Memory B cell (primary cell): ENCODE data around the gene ADGRV1.
"Not testable (repeated sequence)": the region's sequence is repeated elsewhere in the genome, so short reads cannot be mapped to it uniquely, and the experiment has no call there.

Experiments used
- ATAC-seq: fragments of 150-1000 bp; cut with Tn5 transposase; 2 replicates; pipeline ENCODE4 v1.10.0; 2021; ENCODE audit warnings: low read depth, mild to moderate bottlenecking, moderate library complexity
- DNase-seq, 2 donors: peaks; one replicate each; pipeline ENCODE4 v3.0.0; 2022; ENCODE audit warnings: low spot score in 2 of 2
- H3K27ac Mint-ChIP-seq: one replicate; pipeline ENCODE4 v1.8.0; 2022; ENCODE audit warnings: mild to moderate bottlenecking, moderate library complexity, mixed read lengths
- H3K27me3 Mint-ChIP-seq: one replicate; pipeline ENCODE4 v1.8.0; 2022; ENCODE audit warnings: mixed read lengths
- H3K36me3 Mint-ChIP-seq: one replicate; pipeline ENCODE4 v1.8.0; 2022; ENCODE audit warnings: mild to moderate bottlenecking, mixed read lengths
- H3K4me1 Mint-ChIP-seq: one replicate; pipeline ENCODE4 v1.8.0; 2022; ENCODE audit warnings: mixed read lengths
- H3K4me3 Mint-ChIP-seq: one replicate; pipeline ENCODE4 v1.8.0; 2022; ENCODE audit warnings: mild to moderate bottlenecking, moderate library complexity, mixed read lengths
- H3K9me3 Mint-ChIP-seq: one replicate; pipeline ENCODE4 v1.8.0; 2022; ENCODE audit warnings: mixed read lengths

Gene ADGRV1

GRCh38 chr5:90912476-90912875 lies 353.9 kb downstream of the ADGRV1 start:
- no peaks in the 10 kb centered on the region for H3K9me3 Mint-ChIP-seq
- DNase-seq (no peak), ATAC-seq (no peak)
- no peak overlapping the region for H3K4me3 Mint-ChIP-seq
- H3K27ac Mint-ChIP-seq: no peak overlapping the region
- H3K4me1 Mint-ChIP-seq: no peaks in the 10 kb centered on the region
- H3K36me3 Mint-ChIP-seq: no peaks in the 10 kb centered on the region
- H3K27me3 Mint-ChIP-seq: peaks cover 3% of the 10 kb centered on the region

- no peaks in the 10 kb centered on the region for H3K36me3 Mint-ChIP-seq
- H3K4me3 Mint-ChIP-seq: no peak overlapping the region
- H3K27me3 Mint-ChIP-seq: no peaks in the 10 kb centered on the region
- no peak overlapping the region for H3K27ac Mint-ChIP-seq
- DNase-seq: no peak
- no peak for ATAC-seq
- H3K9me3 Mint-ChIP-seq: no peaks in the 10 kb centered on the region
- H3K4me1 Mint-ChIP-seq: no peaks in the 10 kb centered on the region
These were observed 356.8 kb downstream of the ADGRV1 start for GRCh38 chr5:90915393-90915792.

GRCh38 chr5:90916947-90917800 lies 358.6 kb downstream of the ADGRV1 start:
- H3K36me3 Mint-ChIP-seq: no peaks in the 10 kb centered on the region
- H3K4me1 Mint-ChIP-seq: no peaks in the 10 kb centered on the region
- H3K27ac Mint-ChIP-seq: no peak overlapping the region
- no peaks in the 10 kb centered on the region for H3K9me3 Mint-ChIP-seq
- DNase-seq (no peak), ATAC-seq (no peak)
- no peak overlapping the region for H3K4me3 Mint-ChIP-seq
- no peaks in the 10 kb centered on the region for H3K27me3 Mint-ChIP-seq

GRCh38 chr5:90917928-90918668 lies 359.5 kb downstream of the ADGRV1 start:
- Mint-ChIP-seq H3K4me3 (no peak overlapping the region), H3K27ac (no peak overlapping the region), H3K36me3 (no peaks in the 10 kb centered on the region), H3K27me3 (no peaks in the 10 kb centered on the region), H3K4me1 (no peaks in the 10 kb centered on the region), H3K9me3 (no peaks in the 10 kb centered on the region)
- ATAC-seq (no peak), DNase-seq (no peak)

- ATAC-seq (no peak), DNase-seq (no peak)
- Mint-ChIP-seq H3K36me3 (no peaks in the 10 kb centered on the region), H3K27me3 (no peaks in the 10 kb centered on the region), H3K4me1 (no peaks in the 10 kb centered on the region), H3K4me3 (no peak overlapping the region), H3K9me3 (no peaks in the 10 kb centered on the region), H3K27ac (no peak overlapping the region)
These were observed 362.9 kb downstream of the ADGRV1 start for GRCh38 chr5:90921418-90921973.

- not testable (repeated sequence) for H3K4me3 Mint-ChIP-seq, DNase-seq, H3K4me1 Mint-ChIP-seq, H3K36me3 Mint-ChIP-seq, H3K27me3 Mint-ChIP-seq, H3K9me3 Mint-ChIP-seq, H3K27ac Mint-ChIP-seq, ATAC-seq
These were observed 365.6 kb downstream of the ADGRV1 start for GRCh38 chr5:90924222-90924621.

GRCh38 chr5:90929013-90929839 lies 370.6 kb downstream of the ADGRV1 start:
- not testable (repeated sequence) for H3K36me3 Mint-ChIP-seq, DNase-seq, H3K27ac Mint-ChIP-seq, ATAC-seq, H3K4me3 Mint-ChIP-seq, H3K4me1 Mint-ChIP-seq, H3K9me3 Mint-ChIP-seq, H3K27me3 Mint-ChIP-seq

- DNase-seq (no peak), ATAC-seq (no peak)
- Mint-ChIP-seq H3K4me1 (no peaks in the 10 kb centered on the region), H3K9me3 (no peaks in the 10 kb centered on the region), H3K4me3 (no peak overlapping the region), H3K27me3 (peaks cover 4% of the 10 kb centered on the region), H3K36me3 (no peaks in the 10 kb centered on the region), H3K27ac (no peak overlapping the region)
These were observed 371.5 kb downstream of the ADGRV1 start for GRCh38 chr5:90930062-90930461.

GRCh38 chr5:90930756-90931431 lies 372.3 kb downstream of the ADGRV1 start:
- H3K9me3 Mint-ChIP-seq: no peaks in the 10 kb centered on the region
- H3K36me3 Mint-ChIP-seq: no peaks in the 10 kb centered on the region
- peaks cover 4% of the 10 kb centered on the region for H3K27me3 Mint-ChIP-seq
- no peak overlapping the region for H3K4me3 Mint-ChIP-seq
- no peaks in the 10 kb centered on the region for H3K4me1 Mint-ChIP-seq
- no peak overlapping the region for H3K27ac Mint-ChIP-seq
- ATAC-seq (no peak), DNase-seq (no peak)

- no peaks in the 10 kb centered on the region for H3K36me3 Mint-ChIP-seq
- no peak overlapping the region for H3K4me3 Mint-ChIP-seq
- no peak overlapping the region for H3K27ac Mint-ChIP-seq
- peaks cover 4% of the 10 kb centered on the region for H3K27me3 Mint-ChIP-seq
- H3K9me3 Mint-ChIP-seq: no peaks in the 10 kb centered on the region
- no peaks in the 10 kb centered on the region for H3K4me1 Mint-ChIP-seq
- ATAC-seq (no peak), DNase-seq (peak; percentile 7 to 14)
These were observed 373.6 kb downstream of the ADGRV1 start for GRCh38 chr5:90932052-90932699.

GRCh38 chr5:90933298-90933697 lies 374.7 kb downstream of the ADGRV1 start:
- H3K27ac Mint-ChIP-seq: no peak overlapping the region
- ATAC-seq (no peak), DNase-seq (no peak)
- H3K4me1 Mint-ChIP-seq: no peaks in the 10 kb centered on the region
- no peaks in the 10 kb centered on the region for H3K36me3 Mint-ChIP-seq
- no peaks in the 10 kb centered on the region for H3K9me3 Mint-ChIP-seq
- H3K4me3 Mint-ChIP-seq: no peak overlapping the region
- H3K27me3 Mint-ChIP-seq: peaks cover 4% of the 10 kb centered on the region

GRCh38 chr5:90934091-90934719 lies 375.6 kb downstream of the ADGRV1 start:
- Mint-ChIP-seq H3K27me3 (peaks cover 4% of the 10 kb centered on the region), H3K9me3 (no peaks in the 10 kb centered on the region), H3K27ac (no peak overlapping the region), H3K36me3 (no peaks in the 10 kb centered on the region), H3K4me1 (no peaks in the 10 kb centered on the region), H3K4me3 (no peak overlapping the region)
- no peak for ATAC-seq
- DNase-seq: no peak

GRCh38 chr5:90934738-90935137 lies 376.1 kb downstream of the ADGRV1 start:
- Mint-ChIP-seq H3K27me3 (peaks cover 4% of the 10 kb centered on the region), H3K27ac (no peak overlapping the region), H3K9me3 (no peaks in the 10 kb centered on the region)

More at GRCh38 chr5:90934738-90935137, 376.1 kb downstream of the ADGRV1 start:
- no peak for DNase-seq
- Mint-ChIP-seq H3K36me3 (no peaks in the 10 kb centered on the region), H3K4me3 (no peak overlapping the region), H3K4me1 (no peaks in the 10 kb centered on the region)
- ATAC-seq: no peak
